Colonic mucosa (tissue), 4 donors: ENCODE measurements around the gene IQSEC2. TPM values are rescaled to one million over a fixed set of nuclear protein-coding genes. Genes with fewer than 3 reads are reported as not detected.

Experiments
- DNase-seq: peaks from one replicate; pipeline ENCODE4 v3.0.0-alpha.2; 2020
- H3K27ac ChIP-seq: fragments of 200-600 bp; one replicate; pipeline ENCODE4 v1.8.0; 2021
- H3K27me3 ChIP-seq: fragments of 200-600 bp; one replicate; pipeline ENCODE4 v1.8.0; 2021
- H3K36me3 ChIP-seq: fragments of 200-600 bp; one replicate; pipeline ENCODE4 v1.8.0; 2021
- H3K4me1 ChIP-seq: fragments of 200-600 bp; one replicate; pipeline ENCODE4 v1.8.0; 2021; ENCODE audit warnings: mild to moderate bottlenecking
- H3K4me3 ChIP-seq: fragments of 200-600 bp; one replicate; pipeline ENCODE4 v1.8.0; 2021
- H3K9ac ChIP-seq, 2 donors: one replicate each; pipeline ENCODE4 v1.7.0; 2013; ENCODE audit warnings: control low read depth in 2 of 2, low read depth in 2 of 2, low read length in 2 of 2
- H3K9me3 ChIP-seq: fragments of 200-600 bp; one replicate; pipeline ENCODE4 v1.8.0; 2021
- intact Hi-C: fragments of 100-400 bp; cut with DNase I; formaldehyde crosslinking; loops from one replicate; pipeline ENCODE4 v1.14.1; 2022
- total RNA-seq, 2 donors: library from RNA; stranded (reverse); fragmentation: NEBNext Ultra II Directional in 1 of 2; extraction: Animal tissue kit (Norgen Biotek cat#: 25700) in 1 of 2; gene quantifications; one replicate each; pipeline ENCODE4 v1.2.1, GENCODE V29; 2021
- TF ChIP-seq, protein P1 (sequence below): fragments of 200-600 bp; IDR thresholded peaks from one replicate; pipeline ENCODE4 v1.8.0; 2022; ENCODE audit warnings: antibody characterized with exemption, mild to moderate bottlenecking
- donor health status: healthy.
- donor health status: DM: no; HTN: no; CAD: no.
- donor health status: DM: no; HTN: no; CAD: no.

Gene IQSEC2
- total RNA-seq, 2 donors from 2014 or later = 23.1 to 26.1 TPM

DNA sequence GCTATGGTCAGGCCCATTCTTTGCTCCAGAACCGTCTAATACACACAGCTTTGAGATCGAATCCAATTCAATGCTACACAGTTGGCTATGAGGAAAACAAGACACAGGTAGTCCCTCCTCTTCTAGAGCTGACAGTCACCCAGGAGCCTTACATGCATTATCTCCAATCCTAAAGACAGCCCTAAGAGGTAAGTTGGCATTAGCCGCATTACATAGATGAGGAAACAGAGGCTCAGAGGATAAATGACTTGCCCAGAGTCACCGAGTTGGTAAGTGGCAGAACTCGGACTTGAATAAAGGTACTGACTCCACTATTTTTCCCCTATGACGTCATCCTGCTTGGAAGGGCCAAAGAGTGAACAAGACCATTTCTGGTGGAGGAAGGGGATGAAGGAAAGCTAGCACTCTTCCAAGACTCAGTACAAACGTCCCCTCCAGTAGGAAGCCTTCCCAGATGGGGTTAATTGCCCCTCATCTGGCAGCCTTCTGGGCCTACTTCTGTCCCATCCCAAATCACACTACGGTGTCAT, 8.5 kb downstream of the IQSEC2 start:
- H3K9ac ChIP-seq = no peak overlapping the region
- TF ChIP-seq, protein P1, sequence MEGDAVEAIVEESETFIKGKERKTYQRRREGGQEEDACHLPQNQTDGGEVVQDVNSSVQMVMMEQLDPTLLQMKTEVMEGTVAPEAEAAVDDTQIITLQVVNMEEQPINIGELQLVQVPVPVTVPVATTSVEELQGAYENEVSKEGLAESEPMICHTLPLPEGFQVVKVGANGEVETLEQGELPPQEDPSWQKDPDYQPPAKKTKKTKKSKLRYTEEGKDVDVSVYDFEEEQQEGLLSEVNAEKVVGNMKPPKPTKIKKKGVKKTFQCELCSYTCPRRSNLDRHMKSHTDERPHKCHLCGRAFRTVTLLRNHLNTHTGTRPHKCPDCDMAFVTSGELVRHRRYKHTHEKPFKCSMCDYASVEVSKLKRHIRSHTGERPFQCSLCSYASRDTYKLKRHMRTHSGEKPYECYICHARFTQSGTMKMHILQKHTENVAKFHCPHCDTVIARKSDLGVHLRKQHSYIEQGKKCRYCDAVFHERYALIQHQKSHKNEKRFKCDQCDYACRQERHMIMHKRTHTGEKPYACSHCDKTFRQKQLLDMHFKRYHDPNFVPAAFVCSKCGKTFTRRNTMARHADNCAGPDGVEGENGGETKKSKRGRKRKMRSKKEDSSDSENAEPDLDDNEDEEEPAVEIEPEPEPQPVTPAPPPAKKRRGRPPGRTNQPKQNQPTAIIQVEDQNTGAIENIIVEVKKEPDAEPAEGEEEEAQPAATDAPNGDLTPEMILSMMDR = no peak

DNA sequence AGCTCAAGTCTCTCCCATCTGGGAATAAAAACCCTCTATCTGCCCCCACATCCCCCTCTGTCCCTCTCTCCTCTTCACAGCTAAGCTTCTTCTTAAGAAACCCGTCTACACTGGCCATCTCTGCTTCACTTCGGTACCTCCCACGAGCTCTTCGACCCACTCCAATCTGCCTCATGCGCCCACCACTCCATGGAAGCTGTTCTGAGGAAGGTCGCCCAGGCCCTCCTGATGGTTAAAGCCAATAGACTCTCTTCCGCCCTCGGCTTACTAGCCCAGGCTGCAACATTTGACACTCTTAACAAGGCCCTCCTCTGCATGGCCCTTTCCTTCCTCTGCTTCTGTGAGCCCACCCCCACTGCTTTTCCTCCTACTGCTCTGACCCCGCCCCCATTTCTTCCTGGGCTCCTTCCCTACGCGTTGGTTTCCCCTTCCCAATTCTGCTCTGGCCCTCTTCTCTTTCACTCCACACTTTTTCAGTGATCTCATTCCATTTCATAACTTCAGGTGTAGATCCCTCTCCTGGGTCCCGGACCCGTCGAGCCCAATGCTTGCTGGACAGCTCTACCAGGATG, 11.8 kb downstream of the IQSEC2 start:
- Histone ChIP-seq H3K27me3 (no peaks in the 10 kb centered on the region), H3K9ac (no peak overlapping the region), H3K4me1 (no peaks in the 10 kb centered on the region), H3K9me3 (no peaks in the 10 kb centered on the region), H3K27ac (no peak overlapping the region), H3K4me3 (no peak overlapping the region), H3K36me3 (no peaks in the 10 kb centered on the region)
- no peak for DNase-seq
- intact Hi-C loops = no loop called here
- TF ChIP-seq, protein P1 = no peak

More for the DNA sequence above, 8.5 kb downstream of the IQSEC2 start:
- no peak for DNase-seq
- H3K9me3 ChIP-seq = no peaks in the 10 kb centered on the region
- H3K4me1 ChIP-seq = no peaks in the 10 kb centered on the region
- H3K27me3 ChIP-seq = no peaks in the 10 kb centered on the region
- intact Hi-C loops = no loop called here
- no peaks in the 10 kb centered on the region for H3K36me3 ChIP-seq
- H3K4me3 ChIP-seq = no peak overlapping the region
- no peak overlapping the region for H3K27ac ChIP-seq

DNA sequence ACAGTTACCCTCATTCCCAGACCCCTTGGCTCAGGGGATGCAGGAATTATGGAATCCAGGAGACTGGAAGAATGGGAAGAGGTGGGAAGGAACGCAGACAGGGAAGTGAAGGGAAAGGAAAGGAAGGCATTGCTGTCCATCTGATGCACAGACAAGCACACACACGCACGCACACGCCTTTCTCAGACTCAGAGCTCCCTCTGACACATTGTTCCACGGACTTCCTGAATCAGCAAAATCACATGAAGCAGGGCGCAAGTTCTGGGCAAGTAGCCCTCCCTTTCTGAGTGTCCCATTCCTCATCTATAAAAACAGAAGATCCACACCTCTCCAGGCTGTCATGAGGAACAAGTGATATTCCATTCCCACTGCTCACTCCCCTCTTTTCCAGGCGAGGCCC, 13.2 kb downstream of the IQSEC2 start:
- no peaks in the 10 kb centered on the region for H3K4me1 ChIP-seq
- no peaks in the 10 kb centered on the region for H3K9me3 ChIP-seq
- no peaks in the 10 kb centered on the region for H3K36me3 ChIP-seq
- no peaks in the 10 kb centered on the region for H3K27me3 ChIP-seq
- TF ChIP-seq, protein P1 = no peak
- intact Hi-C loops = no loop called here
- H3K4me3 ChIP-seq = no peak overlapping the region
- no peak for DNase-seq
- H3K9ac ChIP-seq = no peak overlapping the region
- H3K27ac ChIP-seq = no peak overlapping the region

DNA sequence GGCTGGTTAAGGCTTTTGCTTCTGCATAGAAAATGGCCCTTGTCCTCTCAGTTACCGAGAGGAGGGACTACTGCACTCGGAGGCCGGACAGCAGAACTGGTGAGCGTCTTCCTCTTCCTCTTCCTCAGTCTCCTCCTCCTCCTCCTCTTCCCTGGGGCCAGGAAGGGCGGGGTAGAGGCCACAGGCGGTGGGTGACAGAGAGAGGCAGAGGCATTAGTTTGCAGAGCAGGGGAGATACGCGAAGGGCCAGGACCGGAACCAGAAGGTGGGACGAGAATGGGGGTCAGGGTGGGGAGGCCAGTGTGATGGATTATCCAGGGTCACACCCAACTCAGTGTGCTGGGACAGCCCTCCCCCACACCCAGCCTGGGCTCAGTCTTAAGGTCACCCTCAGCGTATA, 14.5 kb downstream of the IQSEC2 start:
- Histone ChIP-seq H3K4me1 (no peaks in the 10 kb centered on the region), H3K9ac (no peak overlapping the region), H3K9me3 (no peaks in the 10 kb centered on the region), H3K27ac (no peak overlapping the region), H3K36me3 (no peaks in the 10 kb centered on the region), H3K4me3 (no peak overlapping the region), H3K27me3 (no peaks in the 10 kb centered on the region)
- DNase-seq = no peak
- intact Hi-C loops = no loop called here
- TF ChIP-seq, protein P1 = no peak

DNA sequence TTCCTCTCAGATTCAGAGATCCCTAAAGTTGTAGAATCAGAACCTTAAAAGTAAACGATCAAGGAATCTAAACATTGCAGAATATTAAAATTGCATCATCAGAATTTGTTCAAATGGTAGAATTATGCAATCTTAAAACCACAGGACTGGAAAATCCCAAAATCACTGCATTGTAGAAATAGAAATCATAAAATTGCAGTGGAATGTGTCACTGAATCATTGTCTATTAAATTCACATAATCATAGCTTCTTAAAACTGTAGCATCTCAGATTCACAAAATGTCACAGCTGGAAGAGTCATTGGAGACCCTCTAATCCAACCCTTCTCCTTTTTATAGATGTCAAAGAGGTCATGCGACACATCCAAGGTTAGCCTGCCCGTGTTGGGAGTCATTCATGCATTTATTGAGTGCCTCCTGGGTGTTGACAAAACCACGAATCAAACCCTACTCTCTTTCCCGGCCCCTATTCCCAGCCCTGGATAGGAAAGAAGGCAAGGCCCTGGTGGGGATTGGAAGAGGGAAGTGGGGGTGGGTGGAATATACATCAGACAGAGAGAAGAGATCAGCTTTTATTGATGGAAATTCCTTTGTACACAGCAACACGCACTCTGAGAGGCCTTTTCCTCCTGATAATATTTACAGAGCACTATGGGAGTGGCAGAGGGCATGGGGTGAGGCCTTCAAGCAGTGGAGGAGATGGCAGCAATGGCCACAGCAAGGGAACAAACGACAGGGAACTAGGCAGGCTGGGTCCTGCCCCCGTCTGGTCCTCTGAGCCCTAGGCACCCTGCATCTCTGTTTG, 15.4 kb downstream of the IQSEC2 start:
- Histone ChIP-seq H3K27me3 (no peaks in the 10 kb centered on the region), H3K27ac (no peak overlapping the region), H3K4me3 (no peak overlapping the region), H3K9ac (no peak overlapping the region), H3K4me1 (no peaks in the 10 kb centered on the region), H3K9me3 (no peaks in the 10 kb centered on the region), H3K36me3 (no peaks in the 10 kb centered on the region)
- peak; percentile 49 for DNase-seq
- TF ChIP-seq, protein P1 = no peak
- intact Hi-C loops = no loop called here
